Suppressor macrophage treated with lipopolysaccharide for 4 hours (primary cell): ENCODE data around the gene PLEKHG3.

ENCODE experiments used
- DNase-seq: peaks from one replicate; pipeline ENCODE4 v3.0.0-alpha.2; 2020

PLEKHG3 gene

DNA sequence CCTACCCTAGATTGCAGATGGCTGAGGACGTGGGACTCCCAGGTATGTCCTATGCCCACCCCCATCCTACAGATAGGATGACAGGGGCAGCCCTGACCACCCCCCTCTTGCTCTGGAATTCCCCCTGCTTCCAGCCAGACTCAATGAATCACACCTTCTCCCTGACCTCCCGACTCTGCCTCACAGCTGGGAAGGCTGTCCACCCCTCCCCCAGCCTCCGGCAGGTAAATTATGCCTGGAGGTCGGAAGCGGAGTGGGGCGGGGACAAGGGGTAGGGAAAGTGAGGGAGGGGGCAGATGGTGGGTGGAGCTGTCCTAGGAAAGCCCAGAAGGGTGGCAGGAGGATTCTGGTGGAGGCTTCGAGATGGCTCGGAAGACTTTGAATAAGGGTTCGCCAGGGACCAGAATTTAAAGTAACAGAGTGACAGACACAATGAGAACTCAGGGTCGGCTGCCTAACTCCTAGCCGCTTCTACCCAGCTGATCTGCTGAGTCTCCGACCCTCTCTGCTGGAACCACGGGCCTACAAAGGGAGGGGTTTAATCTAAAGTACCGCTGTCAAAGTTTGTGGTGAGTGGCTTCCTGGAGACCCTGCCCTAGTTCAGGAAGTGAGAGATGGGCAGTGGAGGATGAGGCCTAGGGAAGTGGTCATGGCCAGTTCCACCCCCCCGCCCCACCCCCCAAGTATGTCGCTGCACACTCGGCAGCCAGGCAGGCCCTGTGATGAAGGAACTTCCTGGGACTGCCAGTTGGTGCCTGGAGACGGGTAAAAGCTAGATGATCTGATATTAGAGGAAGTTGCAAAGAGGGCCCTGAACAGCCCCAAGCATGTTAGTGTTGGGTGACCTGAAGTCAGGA is 4.2 kb downstream of the PLEKHG3 start:
- peak; percentile 72 for DNase-seq

DNA sequence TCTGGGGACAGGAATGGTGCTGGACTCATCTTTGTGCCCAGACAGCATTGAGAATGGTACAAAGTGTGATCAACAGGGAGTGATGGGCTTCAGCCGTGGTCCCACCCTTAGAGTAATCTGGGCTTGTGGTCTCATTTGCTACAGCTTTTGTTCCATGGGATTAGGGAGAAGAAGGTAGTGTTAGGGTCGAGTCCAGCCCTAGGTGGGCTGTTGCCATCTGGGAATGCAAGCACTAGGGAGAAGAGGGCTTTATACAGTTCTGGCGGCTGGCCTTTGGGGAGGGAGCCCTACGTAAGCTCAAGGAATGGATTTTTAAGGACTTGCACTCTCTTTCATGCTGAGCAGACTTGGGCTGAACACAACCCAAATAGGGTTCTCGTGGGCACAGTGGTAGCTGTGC is 4.9 kb downstream of the PLEKHG3 start:
- DNase-seq, result no peak

DNA sequence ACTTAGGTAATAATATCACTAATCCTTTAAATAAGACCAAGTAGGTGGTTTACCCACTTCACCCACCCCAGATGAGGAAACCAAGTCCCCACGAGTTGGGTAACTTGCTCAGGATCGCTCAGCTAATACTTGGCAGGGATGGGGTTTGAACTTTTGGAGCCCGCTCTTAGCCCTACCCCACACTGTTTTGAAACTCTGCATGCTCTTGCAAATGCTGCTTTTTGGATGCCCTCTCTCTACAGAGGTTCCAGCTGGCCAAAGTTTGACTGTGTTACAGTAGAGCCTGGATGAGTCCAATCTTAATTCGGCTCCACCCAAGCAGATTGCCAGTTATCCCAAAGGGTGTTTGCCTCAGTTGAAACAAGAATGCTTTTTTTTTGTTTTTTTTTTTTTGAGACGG is 6.8 kb downstream of the PLEKHG3 start:
- DNase-seq, result no peak

DNA sequence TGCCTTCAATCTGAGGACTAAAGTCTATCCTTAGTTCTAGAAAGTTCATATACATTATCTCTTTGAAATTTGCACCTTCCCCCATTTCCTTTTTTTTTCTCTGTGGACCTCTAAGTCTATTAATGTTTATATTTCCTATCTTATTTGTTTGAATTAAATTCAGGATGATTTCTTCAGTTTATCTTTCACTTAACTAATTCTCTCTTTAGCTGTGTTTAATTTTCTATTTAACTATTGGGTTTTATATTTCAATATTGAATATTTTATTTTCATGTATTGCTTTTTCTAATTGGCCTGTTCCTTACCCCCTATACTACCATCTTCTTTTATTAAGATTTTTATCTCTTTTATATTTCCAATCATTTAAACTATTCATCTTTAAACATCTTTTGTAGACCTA is 9.5 kb downstream of the PLEKHG3 start:
- no peak for DNase-seq

DNA sequence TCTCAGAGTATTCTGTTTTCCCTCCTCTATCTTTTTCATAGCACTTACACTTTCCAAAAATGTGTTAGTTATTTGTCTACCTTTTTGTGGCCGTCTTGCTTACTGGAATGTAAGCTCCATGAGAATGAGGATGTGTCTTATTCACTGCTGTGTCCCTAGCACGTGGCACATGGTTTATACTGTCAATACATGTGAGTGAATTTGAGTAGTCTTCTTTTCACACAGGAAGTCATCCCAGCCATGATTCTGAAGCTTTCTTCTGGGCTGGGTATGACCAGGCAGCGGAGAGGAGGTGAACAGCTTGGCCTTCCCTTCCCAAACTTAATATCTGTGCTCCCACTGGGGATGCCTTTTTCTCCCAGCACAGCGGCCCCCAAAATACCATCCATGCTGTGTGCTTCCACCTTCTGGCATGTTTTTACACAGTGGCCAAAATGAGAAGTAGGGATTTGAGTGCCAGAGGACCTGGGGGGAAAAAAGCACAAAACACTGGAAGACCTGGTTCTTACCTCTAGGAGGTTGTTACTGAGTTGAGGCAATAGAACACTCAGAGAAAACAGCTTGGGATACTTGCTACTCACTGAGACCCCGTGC is 10.3 kb downstream of the PLEKHG3 start:
- no peak for DNase-seq

DNA sequence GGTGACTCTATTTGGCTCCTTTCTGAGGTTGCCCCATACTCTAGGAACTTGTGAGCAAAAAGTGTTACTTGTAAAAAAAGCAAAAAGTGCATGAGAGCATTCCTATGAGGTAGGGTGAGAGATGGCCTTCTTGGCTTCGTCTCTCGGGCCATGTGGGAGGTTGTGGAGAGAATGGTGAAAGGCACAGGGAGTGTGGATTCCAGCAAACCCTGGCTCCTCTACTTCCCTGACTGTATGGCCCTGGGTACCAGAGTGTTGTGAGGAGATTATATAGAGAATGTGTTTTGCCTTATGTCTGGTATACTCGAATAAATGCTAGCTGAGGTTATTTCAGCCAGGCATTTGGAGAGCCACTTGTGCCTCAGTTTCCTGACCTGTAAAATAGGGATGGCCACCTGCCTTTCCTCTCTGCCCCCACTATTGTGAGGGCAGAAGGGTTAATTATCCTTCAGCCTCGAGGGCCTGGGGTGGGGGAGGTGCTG is 11.0 kb downstream of the PLEKHG3 start:
- no peak for DNase-seq

DNA sequence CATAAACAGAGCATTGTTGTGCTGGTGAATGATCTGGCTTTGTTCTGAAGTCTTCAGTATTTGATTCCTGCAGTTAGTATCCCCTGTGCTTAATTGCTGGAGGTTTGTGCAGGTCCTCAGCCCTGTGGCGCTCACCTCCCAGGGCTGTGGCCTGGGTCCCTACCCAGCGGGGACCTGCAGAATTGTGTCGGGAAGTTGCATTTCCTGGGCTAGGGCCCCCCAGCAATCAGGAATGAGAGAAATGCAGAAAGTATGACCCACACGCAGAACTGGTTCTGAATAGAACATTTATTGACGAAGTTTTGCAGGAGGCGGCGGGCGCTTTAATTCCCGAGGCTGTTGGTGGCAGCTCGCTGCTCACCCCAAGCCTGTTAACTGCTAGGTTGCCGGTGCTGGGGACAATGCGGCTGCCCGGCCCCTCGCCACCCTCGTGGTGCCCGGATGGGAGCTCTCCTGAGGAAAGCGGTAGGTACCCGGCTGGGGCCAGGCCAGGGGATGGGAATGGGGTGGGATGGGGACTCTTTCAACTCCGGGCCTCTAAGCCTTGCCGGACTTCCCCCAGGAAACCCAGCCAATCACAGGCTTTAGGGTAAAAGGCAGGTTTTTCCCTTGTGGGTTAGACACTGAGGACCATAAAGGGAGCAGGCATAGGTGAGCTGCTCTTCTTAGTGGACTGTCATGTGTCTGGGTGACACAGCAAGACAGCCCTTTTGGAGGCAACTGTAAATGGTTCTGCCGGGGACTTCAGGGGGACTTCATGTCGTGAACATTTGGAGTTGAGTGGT is 11.6 kb downstream of the PLEKHG3 start:
- DNase-seq, result no peak

DNA sequence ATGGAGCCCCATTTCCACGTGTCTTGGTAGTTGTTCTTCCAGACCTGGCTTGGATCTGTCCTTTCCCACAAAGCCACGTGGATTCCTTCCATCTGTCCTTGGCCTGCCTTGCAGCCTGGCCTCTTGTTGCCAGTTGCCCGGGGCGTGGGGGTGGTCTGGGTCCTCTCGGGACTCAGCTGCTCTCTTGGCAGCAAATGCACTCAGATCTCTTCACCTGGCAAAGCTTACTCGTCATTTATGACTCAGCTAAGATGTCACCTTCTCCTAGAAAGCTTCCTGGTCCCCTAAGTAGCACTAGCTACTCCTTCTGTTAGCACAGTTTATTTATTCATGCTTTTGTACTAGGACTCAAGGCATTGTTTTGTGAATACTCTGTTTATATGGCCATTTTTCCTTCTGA is 13.6 kb downstream of the PLEKHG3 start:
- DNase-seq, result no peak

DNA sequence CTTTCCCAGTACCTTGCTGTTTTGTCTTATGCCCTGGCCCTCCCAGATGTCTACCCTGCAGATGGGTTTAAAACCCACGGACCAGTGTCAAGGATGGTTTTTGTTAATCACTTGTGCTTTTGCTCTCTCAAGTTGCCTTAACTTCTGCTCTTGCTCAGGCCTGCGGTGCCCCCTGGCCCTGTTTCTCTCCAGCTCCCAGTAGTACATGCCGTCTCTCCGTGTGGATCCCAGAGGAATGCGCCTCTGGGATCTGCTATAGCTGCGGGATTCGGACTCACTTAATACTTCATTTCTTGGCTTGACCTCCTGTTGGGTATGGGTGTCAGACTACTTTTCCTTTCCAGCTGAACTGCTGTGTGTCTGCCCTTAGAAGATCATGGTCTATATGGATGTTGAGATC is 14.5 kb downstream of the PLEKHG3 start:
- DNase-seq, result no peak

DNA sequence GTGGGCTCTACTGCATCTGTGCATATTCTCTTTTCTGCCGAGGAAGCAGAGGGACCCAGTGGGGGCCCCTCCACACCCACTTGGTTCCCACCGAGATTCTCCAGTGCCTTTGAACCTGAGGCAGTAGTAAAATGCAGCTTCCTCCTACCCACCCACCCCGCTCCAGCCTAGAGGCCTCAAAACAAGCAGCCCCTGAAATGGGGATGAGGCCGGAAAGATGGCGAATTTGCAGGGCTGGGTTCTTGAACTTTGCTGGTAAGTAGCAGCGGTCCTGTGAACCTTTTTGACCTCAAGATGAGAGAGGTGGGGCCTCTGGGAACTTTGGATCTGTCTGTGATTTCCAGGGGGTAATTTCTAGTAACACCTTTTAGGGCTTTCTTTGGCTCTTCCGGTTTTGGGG is 15.4 kb downstream of the PLEKHG3 start:
- no peak for DNase-seq

DNA sequence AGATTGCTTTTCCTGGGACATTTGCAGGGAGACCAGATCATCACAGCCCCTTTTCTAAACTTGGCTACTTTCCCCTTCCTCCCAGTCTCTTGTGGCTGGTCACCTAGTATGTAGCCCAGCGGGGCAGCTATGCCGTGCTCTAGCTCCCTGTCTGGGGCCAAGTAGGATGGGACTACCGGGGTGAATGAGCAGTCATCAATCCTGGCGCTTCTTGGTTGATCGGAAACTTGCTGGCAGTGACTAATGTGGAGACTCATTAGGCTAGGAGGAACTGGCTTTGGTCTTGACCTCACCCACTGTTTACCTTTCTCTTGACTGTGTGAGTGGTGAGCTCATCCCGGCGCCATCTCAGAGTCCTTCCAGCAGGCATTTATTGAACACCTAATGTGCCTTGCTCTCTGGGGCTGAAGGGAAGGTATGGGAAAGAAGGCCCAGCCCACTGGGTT is 15.9 kb downstream of the PLEKHG3 start:
- DNase-seq, result peak; percentile 57

DNA sequence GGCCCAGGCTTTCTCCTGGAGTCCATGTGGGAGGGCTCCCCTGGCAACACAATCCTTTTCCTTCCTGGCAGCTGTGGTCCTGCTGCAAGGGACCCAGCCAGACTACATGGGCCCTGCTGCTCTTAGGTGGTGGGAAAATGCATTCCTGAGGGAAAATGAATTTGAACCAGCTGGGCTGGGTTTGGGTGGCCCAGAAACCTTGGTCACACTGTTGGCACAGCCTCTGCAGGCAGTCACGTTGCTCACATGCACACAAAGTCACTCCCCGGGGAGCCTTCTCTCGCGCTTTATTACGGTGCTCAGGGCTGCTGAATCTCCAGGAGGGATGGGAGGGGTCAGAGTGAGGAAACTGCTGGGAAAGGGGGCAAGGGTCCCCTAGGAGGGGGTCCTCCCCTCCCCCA is 17.2 kb downstream of the PLEKHG3 start:
- no peak for DNase-seq

DNA sequence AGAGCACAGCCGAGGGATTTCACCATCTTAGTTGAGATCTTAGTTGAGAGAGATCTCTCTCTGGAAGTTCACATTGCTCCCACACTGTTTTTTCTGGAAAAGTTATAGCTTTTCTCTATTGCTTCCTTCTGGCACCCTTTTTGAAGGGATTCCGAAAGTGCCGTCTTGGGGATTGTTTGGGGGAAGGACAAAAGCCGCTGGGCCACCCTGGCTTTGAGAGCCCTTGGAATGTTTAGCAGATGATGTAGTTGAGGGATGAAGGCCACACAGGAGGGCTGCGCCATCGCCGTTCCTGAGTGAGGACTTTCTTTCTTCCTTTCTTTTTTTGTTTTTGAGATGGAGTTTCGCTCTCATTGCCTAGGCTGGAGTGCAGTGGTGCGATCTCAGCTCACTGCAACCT is 17.7 kb downstream of the PLEKHG3 start:
- DNase-seq, result no peak

DNA sequence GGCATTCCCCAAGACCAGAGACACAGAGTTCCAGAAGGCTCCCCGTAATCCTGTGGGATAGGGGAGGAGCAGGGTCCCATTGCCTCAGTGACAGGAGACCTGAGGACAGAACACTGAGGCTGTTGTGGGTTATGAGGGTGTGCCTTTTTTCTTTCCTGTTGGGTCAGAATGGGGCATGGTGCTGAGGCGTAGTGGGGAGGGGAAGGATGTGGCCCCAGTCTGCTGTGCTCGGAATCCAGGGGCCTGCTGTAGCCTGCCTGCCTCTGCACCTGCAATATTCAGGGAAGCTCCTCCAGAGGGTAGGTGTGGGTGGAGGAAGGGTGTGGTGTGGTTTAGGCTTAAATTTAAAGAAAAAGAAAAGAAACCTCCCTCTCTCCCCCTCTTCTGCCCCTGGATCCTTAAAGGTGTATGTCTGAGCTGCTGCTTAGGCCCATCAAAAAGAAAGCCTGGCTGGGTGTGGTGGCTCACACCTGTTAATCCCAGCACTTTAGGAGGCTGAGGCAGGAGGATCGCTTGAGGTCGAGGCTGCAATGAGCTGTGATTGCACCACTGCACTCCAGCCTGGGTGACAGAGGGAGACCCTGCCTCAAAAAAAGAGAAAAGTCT is 18.7 kb downstream of the PLEKHG3 start:
- no peak for DNase-seq

DNA sequence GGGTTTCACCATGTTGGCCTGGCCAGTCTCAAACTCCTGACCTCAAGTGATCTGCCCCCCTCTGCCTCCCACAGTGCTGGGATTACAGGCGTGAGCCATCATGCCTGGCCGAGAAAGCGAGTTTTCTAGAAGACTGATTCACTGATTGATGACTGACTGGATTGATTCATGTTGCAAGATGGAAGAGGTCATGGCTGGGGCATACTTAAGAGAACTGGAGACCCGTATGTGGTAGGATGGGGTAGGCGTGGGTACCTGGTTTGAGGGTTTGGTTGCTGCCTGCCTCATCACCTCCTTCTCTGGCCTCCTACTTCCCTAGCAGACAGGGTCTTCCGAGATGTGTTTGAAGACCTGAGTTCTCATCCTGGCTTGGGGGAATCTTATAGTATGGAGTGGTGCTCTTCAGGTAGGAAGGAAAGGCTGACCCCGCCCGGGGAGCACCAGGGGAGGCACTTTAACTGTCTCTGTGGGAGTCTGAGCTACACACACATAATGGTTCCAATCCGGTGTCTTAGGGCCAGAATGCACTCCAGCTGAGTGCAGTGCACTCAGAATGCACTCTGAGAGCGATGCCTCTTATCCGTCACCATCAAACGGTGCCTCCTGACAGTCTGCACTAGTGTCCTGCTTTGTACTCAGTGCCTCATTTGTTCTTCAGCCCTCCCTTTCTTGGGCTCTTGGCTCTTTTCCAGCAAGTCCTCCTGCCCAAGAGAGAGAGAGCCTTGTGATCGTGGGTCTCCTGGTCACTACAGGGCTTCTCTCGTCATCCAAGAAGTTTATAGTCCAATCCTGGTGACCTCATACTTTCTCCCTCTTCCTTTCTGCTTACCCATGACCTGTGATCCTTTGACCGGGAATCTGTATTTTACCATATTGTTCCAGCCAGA is 19.7 kb downstream of the PLEKHG3 start:
- DNase-seq, result no peak

DNA sequence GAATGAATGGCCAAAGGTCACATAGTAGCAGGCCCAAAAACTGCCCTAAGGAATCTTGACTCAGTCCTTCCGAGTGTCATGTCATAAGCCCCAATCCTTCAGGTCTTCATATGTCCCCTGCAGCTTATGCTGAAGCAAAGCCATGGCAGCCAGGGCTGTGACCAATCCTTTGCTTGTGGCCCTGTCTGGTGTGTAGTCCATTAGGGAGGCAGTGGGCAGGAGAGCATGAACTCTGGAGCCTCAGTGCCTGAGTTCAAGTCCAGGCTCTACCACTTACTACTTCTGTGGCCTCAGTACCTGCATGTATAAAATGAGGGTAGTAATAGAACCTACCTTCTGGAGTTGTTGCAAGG is 20.3 kb downstream of the PLEKHG3 start:
- no peak for DNase-seq

DNA sequence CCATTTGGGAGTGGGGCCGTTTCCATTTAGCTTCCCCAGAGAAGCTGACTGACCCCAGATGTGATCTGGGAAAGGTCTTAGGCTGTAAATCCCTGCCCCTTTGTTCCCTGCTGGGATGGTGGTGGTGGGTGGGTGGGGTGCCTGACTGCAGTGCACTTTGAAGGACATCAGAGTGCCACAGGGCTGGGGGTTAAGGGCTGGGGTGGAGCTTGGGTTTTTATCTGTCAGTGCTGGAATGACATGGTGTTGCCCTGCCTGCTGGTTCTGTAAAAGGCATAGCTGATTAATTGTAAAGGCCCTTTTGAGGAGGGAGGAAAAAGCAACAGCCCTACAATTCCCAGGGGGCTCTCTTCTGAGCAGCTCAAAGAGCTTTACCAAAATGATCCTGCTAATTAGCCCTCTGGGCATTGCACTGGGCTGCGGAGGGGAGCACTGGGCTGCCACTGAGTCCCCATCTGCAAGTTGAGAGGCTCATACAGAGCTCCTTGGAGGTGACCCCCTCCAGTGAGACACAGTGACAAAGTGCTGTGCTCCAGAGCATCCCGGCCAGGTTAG is 21.1 kb downstream of the PLEKHG3 start:
- no peak for DNase-seq

DNA sequence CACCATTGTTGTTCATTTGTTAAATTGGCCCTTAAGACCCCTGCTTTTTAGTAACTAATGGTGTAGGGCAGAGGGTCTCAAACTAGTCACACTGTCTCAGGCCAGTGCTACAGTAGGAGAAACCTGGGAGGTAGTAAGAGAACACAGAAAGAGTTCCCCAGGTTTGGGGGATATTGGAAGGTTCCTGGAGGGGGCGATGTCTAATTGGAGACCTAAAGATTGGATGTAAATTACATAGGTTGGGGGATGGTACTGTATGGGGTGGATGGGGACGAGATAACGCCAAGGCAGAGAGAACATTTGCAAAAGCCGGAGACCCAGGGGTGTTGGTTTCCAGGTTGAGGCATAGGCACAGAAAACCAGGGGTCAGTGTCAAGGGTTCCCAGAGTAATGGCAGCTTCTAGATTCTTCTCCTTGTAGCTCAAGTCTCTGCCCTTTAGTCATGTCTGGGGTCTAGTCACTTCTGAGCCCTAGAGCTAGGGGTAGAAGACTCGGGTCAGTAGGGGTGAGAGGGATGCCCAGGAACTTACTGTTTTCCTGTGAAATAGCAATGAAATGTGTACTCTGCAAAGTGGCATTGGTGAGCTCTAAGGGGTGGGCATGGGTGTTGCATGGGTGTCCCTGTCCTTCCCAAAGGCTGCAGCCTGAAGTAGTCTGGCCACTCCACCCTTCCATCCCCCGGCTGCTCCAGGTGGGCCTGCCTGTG is 21.8 kb downstream of the PLEKHG3 start:
- no peak for DNase-seq

DNA sequence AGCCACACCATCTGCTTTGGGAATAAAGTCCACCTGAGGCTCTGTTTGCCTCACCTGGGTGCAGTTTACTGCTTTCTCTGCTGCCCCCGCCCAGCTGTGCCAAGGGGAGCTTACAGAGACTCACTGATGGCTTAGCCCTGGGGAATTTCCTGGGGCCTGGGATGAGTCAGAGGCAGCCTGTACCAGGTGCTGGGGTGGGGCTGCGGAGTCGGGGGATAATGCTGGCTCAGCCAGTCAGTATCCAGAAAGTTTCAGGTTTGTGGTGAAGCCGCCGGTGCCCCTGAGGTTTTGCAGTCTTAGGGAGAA is 22.3 kb downstream of the PLEKHG3 start:
- no peak for DNase-seq

DNA sequence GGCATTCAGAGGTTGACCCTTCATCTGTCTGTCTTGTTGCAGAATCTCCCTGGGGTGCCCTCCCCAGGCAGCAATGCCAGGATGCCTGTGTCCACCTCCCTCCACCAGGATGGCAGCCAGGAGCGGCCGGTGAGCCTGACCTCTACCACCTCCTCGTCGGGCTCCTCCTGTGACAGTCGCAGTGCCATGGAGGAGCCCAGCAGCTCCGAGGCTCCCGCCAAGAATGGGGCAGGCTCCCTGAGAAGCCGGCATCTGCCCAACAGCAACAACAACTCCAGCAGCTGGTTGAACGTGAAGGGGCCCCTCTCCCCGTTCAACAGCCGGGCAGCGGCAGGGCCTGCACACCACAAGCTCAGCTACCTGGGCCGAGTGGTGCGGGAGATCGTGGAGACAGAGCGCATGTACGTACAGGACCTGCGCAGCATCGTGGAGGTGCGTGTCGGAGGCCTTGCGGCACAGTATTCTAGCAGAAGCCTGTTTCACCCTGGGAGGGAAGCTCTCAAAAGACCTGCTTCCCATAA is 23.4 kb downstream of the PLEKHG3 start:
- DNase-seq, result no peak

DNA sequence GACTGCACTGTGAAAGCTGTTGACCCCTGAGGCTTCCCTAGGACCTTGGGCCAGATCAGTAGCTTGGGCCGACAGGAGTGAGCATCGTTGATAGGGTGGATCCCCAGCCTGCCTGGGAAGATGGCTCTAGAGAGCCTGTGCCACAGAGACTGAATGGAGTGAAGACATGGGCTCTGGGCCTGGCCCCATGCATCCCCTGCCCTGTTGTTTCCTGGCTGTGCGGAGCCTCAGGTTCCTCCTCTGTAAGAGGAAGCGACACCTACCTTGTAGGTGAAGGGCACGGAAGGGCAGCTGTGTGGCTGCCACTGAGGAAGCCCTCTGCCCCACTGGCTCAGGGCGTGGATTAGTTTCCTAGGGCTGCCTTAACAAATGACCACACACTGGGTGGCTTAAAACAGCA is 23.9 kb downstream of the PLEKHG3 start:
- no peak for DNase-seq
